Suprapubic skin (tissue), 4 donors: Measurements from ENCODE around the gene WNT11. TPM values are rescaled to one million over a fixed set of nuclear protein-coding genes. Genes with fewer than 3 reads are reported as not detected.

ENCODE experiments used
- DNase-seq, 2 donors: peaks; one replicate each; pipeline ENCODE4 v3.0.0-alpha.2; 2019; ENCODE audit warnings: low spot score in 2 of 2
- H3K27ac ChIP-seq: fragments of 200-600 bp; sonication (generic); one replicate; pipeline ENCODE4 v1.5.1; 2019
- H3K27me3 ChIP-seq: fragments of 200-600 bp; sonication (generic); one replicate; pipeline ENCODE4 v1.5.1; 2019
- H3K36me3 ChIP-seq: fragments of 200-600 bp; sonication (generic); one replicate; pipeline ENCODE4 v1.5.1; 2019
- H3K4me1 ChIP-seq: fragments of 200-600 bp; sonication (generic); one replicate; pipeline ENCODE4 v1.5.1; 2019
- H3K4me3 ChIP-seq: fragments of 200-600 bp; sonication (generic); one replicate; pipeline ENCODE4 v1.5.1; 2019; ENCODE audit warnings: mild to moderate bottlenecking
- H3K9me3 ChIP-seq: fragments of 200-600 bp; sonication (generic); one replicate; pipeline ENCODE4 v1.5.1; 2019
- EP300 ChIP-seq: sonication (generic); formaldehyde crosslinking; IDR thresholded peaks from one replicate; pipeline ENCODE4 v1.6.1; 2017; ENCODE audit warnings: antibody characterized with exemption
- POLR2A ChIP-seq, 2 donors: fragments of 450-650 bp; IDR thresholded peaks; one replicate each; pipeline ENCODE4 v1.6.1; 2017; ENCODE audit warnings: antibody characterized with exemption in 2 of 2, mild to moderate bottlenecking in 2 of 2, moderate library complexity in 2 of 2
- POLR2AphosphoS5 ChIP-seq, 3 donors: sonication (generic); formaldehyde crosslinking; IDR thresholded peaks; one replicate each; pipeline ENCODE4 v1.6.1; 2017; ENCODE audit warnings: antibody characterized with exemption in 3 of 3
- whole genome bisulfite sequencing: methylation state at CpG from one replicate; pipeline ENCODE4 v1.1.5; 2018; 5-methylcytosine and 5-hydroxymethylcytosine counted together
- total RNA-seq, 4 donors: library from RNA; depleted of rRNA; stranded (reverse); fragments of >200 nt; gene quantifications; one replicate each; pipeline ENCODE4 v1.1.0, GENCODE V29; 2016
- TF ChIP-seq, protein P1 (sequence below), 2 donors: fragments of 200-600 bp in 1 of 2; fragments of 450-650 bp in 1 of 2; sonication (generic) in 1 of 2; IDR thresholded peaks; one replicate each; pipeline ENCODE4 v1.5.1; 2016 to 2019; ENCODE audit warnings: antibody characterized with exemption in 2 of 2, mild to moderate bottlenecking in 1 of 2, moderate library complexity in 1 of 2

WNT11 gene
- total RNA-seq, 4 donors from 2014 or later, result 7.8 to 19.5 (median 11.0) TPM

DNA sequence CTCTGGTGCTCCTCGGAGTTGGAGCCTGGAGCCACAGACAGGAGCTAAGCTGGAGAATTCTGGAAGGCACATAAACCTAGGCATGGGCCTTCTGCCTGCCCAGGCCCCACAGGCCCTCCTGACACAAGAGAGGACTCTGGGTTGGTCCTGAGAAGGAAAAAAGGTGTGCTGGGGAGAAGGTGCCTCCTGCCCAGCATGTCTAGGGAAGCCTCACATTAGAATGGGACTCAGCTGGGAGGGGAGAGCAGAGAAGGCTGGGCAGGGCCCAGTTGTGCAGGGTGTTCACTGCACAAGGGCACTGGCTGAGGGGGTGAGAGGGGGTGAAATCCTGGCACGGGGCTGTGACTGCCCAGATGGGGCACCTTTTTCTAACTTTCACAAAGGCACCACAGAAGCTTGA lies 39.4 kb upstream of the WNT11 start:
- no peak overlapping the region for H3K4me3 ChIP-seq
- no peak for DNase-seq
- no peaks in the 10 kb centered on the region for H3K9me3 ChIP-seq
- no peak overlapping the region for H3K27ac ChIP-seq
- peaks cover under 1% of the 10 kb centered on the region for H3K4me1 ChIP-seq
- no peaks in the 10 kb centered on the region for H3K36me3 ChIP-seq
- H3K27me3 ChIP-seq, result peaks cover 6% of the 10 kb centered on the region
- no peak for TF ChIP-seq POLR2AphosphoS5 (IDR thresholded peaks at IDR 0.05)
- no peak for TF ChIP-seq EP300
- TF ChIP-seq POLR2A (IDR thresholded peaks at IDR 0.05), result no peak
- TF ChIP-seq, protein P1, sequence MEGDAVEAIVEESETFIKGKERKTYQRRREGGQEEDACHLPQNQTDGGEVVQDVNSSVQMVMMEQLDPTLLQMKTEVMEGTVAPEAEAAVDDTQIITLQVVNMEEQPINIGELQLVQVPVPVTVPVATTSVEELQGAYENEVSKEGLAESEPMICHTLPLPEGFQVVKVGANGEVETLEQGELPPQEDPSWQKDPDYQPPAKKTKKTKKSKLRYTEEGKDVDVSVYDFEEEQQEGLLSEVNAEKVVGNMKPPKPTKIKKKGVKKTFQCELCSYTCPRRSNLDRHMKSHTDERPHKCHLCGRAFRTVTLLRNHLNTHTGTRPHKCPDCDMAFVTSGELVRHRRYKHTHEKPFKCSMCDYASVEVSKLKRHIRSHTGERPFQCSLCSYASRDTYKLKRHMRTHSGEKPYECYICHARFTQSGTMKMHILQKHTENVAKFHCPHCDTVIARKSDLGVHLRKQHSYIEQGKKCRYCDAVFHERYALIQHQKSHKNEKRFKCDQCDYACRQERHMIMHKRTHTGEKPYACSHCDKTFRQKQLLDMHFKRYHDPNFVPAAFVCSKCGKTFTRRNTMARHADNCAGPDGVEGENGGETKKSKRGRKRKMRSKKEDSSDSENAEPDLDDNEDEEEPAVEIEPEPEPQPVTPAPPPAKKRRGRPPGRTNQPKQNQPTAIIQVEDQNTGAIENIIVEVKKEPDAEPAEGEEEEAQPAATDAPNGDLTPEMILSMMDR (IDR thresholded peaks at IDR 0.05), result no peak
- 80% methylated on average over 2 of the region's 2 CpGs for WGBS

DNA sequence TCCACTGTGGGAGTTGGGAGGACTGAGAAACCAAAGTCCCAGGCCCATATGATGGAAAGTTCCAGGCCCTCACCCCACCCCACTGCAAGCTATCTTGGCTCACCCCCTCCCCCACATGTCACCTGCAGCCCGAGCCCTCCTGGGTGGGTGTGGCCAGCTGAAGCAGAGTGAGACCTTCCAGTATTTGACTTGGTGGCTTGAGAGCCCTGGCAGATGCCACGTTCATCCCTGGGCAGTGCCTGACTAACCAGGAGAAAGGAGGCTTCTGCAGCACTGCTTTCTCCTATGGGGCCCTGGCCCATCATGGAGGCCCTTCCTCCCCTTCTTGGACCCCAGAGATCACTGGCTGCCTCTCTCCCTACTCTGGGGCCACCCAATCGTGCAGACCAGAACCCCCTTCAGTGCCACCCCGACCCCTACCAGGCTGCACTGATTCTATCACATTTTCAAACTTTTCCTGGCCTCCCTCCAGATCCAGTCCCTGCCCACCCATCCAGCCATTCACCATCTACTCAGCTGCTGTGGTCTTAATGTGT lies 38.1 kb upstream of the WNT11 start:
- no peak for TF ChIP-seq POLR2AphosphoS5 (IDR thresholded peaks at IDR 0.05)
- no peak for TF ChIP-seq POLR2A (IDR thresholded peaks at IDR 0.05)
- WGBS, result 88% methylated on average over 2 of the region's 4 CpGs
- no peaks in the 10 kb centered on the region for H3K9me3 ChIP-seq
- no peak for DNase-seq
- H3K4me1 ChIP-seq, result no peaks in the 10 kb centered on the region
- H3K27ac ChIP-seq, result no peak overlapping the region
- H3K27me3 ChIP-seq, result peaks cover 6% of the 10 kb centered on the region
- H3K36me3 ChIP-seq, result no peaks in the 10 kb centered on the region
- no peak overlapping the region for H3K4me3 ChIP-seq

DNA sequence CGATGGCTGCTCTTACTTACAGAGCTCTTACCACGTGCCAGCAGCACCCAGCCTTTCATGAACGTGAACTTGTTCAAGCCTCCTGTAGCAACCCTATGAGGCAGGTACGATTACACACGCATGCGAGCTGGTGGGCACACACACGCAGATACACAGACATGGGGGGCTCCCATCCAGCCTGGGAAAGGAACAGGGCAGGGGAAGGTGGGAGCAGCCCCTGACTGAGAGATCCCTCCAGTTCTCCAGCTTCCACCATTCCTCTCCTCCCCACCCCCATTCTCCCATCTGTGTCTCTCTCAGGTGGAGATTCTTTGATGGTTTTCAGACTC lies 37.6 kb upstream of the WNT11 start:
- Histone ChIP-seq H3K4me3 (no peak overlapping the region), H3K36me3 (no peaks in the 10 kb centered on the region), H3K27me3 (peaks cover 6% of the 10 kb centered on the region), H3K4me1 (no peaks in the 10 kb centered on the region), H3K27ac (no peak overlapping the region), H3K9me3 (no peaks in the 10 kb centered on the region)
- DNase-seq, result no peak
- no peak for TF ChIP-seq POLR2A (IDR thresholded peaks at IDR 0.05)
- TF ChIP-seq, protein P1 (IDR thresholded peaks at IDR 0.05), result no peak
- no peak for TF ChIP-seq EP300
- WGBS, result 85% methylated on average over 7 of the region's 7 CpGs

DNA sequence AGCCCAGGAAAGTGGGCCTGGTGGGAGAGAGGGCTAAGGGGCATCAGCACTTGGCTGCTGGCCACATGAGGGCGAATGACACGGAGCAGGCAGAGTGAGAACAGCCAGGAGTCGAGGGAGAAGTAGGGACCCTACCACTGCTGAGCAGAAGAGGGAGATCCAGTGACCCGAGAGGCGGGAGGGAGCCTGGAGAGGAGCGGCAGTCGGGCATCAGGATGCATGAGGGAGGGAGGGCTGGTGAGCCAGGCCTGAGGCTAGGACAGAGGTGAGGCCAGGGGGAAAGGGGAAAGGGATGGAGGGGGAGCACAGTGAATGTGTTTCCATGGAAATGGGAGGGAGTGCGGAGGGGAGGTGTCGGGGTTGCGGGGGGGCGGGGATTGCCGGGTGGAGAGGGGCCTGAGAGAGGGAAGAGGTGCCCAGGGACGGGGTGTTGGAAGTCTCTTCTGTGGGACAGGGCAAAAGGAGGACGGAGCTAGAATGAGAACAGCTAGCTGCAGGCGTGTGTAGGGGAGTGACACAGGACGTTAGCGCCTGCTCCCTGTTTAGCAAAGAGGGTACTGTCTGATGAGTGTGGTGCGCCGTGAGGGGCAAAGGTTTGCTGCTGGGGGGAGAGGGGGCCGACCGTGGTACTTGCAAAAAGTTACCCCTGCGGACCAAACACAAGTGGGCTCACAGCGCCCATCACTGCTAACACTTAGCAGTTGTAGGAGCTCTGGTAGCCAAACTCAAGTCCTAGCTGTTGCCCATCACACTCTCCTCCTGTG lies 37.1 kb upstream of the WNT11 start:
- no peak overlapping the region for H3K4me3 ChIP-seq
- H3K4me1 ChIP-seq, result no peaks in the 10 kb centered on the region
- H3K36me3 ChIP-seq, result no peaks in the 10 kb centered on the region
- no peak overlapping the region for H3K27ac ChIP-seq
- no peaks in the 10 kb centered on the region for H3K9me3 ChIP-seq
- TF ChIP-seq POLR2AphosphoS5 (IDR thresholded peaks at IDR 0.05) (no peak), EP300 (no peak), POLR2A (IDR thresholded peaks at IDR 0.05) (no peak)
- TF ChIP-seq, protein P1 (IDR thresholded peaks at IDR 0.05), result no peak
- peaks cover 6% of the 10 kb centered on the region for H3K27me3 ChIP-seq
- DNase-seq, result no peak
- WGBS, result 50% methylated on average over 22 of the region's 23 CpGs

DNA sequence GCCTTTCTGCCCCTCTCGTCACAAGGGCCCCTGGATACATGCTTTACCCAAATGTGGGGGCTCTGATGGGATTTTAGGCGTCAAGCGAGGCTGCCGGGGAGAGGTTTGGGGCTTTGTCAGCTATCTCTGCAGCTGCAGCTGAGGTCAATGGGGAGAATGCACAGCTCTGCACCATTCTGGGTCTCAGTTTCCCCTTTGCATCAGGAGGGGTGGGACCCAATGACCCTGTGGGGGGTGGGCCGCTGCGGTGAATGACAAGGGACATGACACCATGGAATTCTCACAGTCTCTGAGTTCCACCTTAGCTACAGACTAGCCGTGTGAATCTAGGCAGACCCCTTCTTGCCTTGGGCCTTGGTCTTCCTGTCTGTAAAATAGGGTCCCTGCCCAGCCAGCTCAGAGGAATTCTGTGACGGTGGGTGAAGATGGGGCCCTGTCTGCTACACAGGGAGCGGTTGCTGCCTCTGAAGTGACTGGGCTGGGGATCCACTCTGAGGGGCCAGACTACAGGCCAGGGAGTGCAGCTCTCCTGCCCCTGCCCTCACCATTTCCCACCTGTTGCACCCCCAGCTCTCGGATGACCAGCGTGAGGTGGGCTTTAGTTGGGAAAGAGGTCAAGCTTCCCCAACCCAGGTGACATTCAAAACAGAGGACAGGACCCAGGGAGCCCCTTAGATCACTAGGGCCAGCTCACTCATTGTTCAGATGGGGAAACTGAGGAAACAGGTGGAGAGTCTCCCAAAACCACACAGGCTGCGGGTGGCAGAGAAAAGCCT lies 35.9 kb upstream of the WNT11 start:
- TF ChIP-seq, protein P1 (IDR thresholded peaks at IDR 0.05), result no peak
- TF ChIP-seq EP300 (no peak), POLR2A (IDR thresholded peaks at IDR 0.05) (no peak), POLR2AphosphoS5 (IDR thresholded peaks at IDR 0.05) (no peak)
- Histone ChIP-seq H3K27me3 (peaks cover 6% of the 10 kb centered on the region), H3K4me1 (no peaks in the 10 kb centered on the region), H3K4me3 (no peak overlapping the region), H3K27ac (no peak overlapping the region), H3K9me3 (no peaks in the 10 kb centered on the region), H3K36me3 (no peaks in the 10 kb centered on the region)
- 95% methylated on average over 11 of the region's 12 CpGs for WGBS
- DNase-seq, result no peak
